K562 (cell line): Measurements from ENCODE around the gene SLAIN2. TPM values are rescaled to one million over a fixed set of nuclear protein-coding genes. Genes with fewer than 3 reads are reported as not detected.
A peak's percentile ranks its signal among the peaks of the same experiment; 100 is the strongest.

Experiments used
- ATF3 ChIP-seq, 2 experiments: fragments of 450-650 bp in 1 of 2; sonication (generic) in 1 of 2; formaldehyde crosslinking in 1 of 2; IDR thresholded peaks in 1 of 2; conservative IDR thresholded peaks in 1 of 2; 2 replicates each; pipeline versions ENCODE4 v1.6.1 to v1.8.1; 2016 to 2023; ENCODE audit warnings: mild to moderate bottlenecking in 2 of 2, moderate library complexity in 2 of 2, inconsistent platforms in 1 of 2, missing genetic modification reagents in 1 of 2
- ATF4 ChIP-seq: fragments of 450-650 bp; formaldehyde crosslinking; IDR thresholded peaks from 2 replicates; pipeline ENCODE4 v1.4.0; 2022; ENCODE audit warnings: mild to moderate bottlenecking, moderate library complexity
- CSDE1 ChIP-seq, 2 experiments: fragments of 450-650 bp; IDR thresholded peaks; 2 replicates each; pipeline ENCODE4 v1.6.1; 2016; ENCODE audit warnings: mild to moderate bottlenecking in 1 of 2
- FOS ChIP-seq: IDR thresholded peaks from 3 replicates; pipeline ENCODE4 v1.6.1; 2011; ENCODE audit not compliant: insufficient read length; ENCODE audit errors: extremely low read depth
- HDAC8 ChIP-seq: fragments of 450-650 bp; IDR thresholded peaks from 2 replicates; pipeline ENCODE4 v1.6.1; 2016; ENCODE audit warnings: mild to moderate bottlenecking, missing genetic modification characterization, moderate library complexity, missing compliant biosample characterization
- LARP7 ChIP-seq: fragments of 450-650 bp; IDR thresholded peaks from 2 replicates; pipeline ENCODE4 v1.6.1; 2016
- MGA ChIP-seq: fragments of 450-650 bp; IDR thresholded peaks from 2 replicates; pipeline ENCODE4 v1.6.1; 2016; ENCODE audit warnings: mild to moderate bottlenecking, moderate library complexity
- MTA3 ChIP-seq: fragments of 450-650 bp; formaldehyde crosslinking; IDR thresholded peaks from 2 replicates; pipeline ENCODE4 v1.6.1; 2017; ENCODE audit warnings: mild to moderate bottlenecking, borderline replicate concordance
- NFIC ChIP-seq: fragments of 450-650 bp; IDR thresholded peaks from 2 replicates; pipeline ENCODE4 v1.6.1; 2017; ENCODE audit warnings: mild to moderate bottlenecking, inconsistent platforms
- RBM22 ChIP-seq: fragments of 200-400 bp; formaldehyde crosslinking; IDR thresholded peaks from 2 replicates; pipeline ENCODE4 v1.6.1; 2018; ENCODE audit warnings: low read length, low read depth; ENCODE audit not compliant: poor library complexity, severe bottlenecking
- SMAD4 ChIP-seq: fragments of 250-450 bp; sonication (Bioruptor Pico); conservative IDR thresholded peaks from 2 replicates; pipeline ENCODE4 v1.8.0; 2021; ENCODE audit warnings: inconsistent platforms, mild to moderate bottlenecking, moderate library complexity
- ZBTB7A ChIP-seq: IDR thresholded peaks from 2 replicates; pipeline ENCODE4 v1.6.1; 2011; ENCODE audit warnings: low read depth, mild to moderate bottlenecking, low read length, moderate library complexity, borderline replicate concordance; ENCODE audit not compliant: control insufficient read depth
- ZNF589 ChIP-seq: fragments of 200-800 bp; sonication (Bioruptor generic); IDR thresholded peaks from 2 replicates; pipeline ENCODE4 v1.6.1; 2016; ENCODE audit warnings: low read depth, missing genetic modification characterization, missing compliant biosample characterization
- ZNF76 ChIP-seq: fragments of 250-450 bp; sonication (Bioruptor Pico); IDR thresholded peaks from 2 replicates; pipeline ENCODE4 v1.4.0; 2020; ENCODE audit warnings: mild to moderate bottlenecking, moderate library complexity, borderline replicate concordance
- polyA plus RNA-seq, 8 experiments: library from polyadenylated mRNA; depleted of rRNA in 4 of 8; stranded (reverse) in 5 of 8; unstranded in 3 of 8; fragments of >200 nt; fragmentation: Nextera tagmentation in 2 of 8; fragmentation: Illumina TruSeq in 1 of 8; extraction: Ambion mirVana in 2 of 8; extraction: Trizol in 1 of 8; gene quantifications; 2 replicates each; pipeline versions ENCODE4 v1.2.1 to v1.2.3, GENCODE V29; 2011 to 2014; ENCODE audit warnings: inconsistent platforms in 1 of 8, missing spikeins in 1 of 8
- total RNA-seq, 7 experiments: library from RNA; depleted of rRNA in 6 of 7; stranded (reverse); fragments of >200 nt in 6 of 7; fragmentation: Illumina TruSeq in 2 of 7; extraction: Trizol in 2 of 7; gene quantifications; 2 replicates each; pipeline versions ENCODE4 v1.2.1 to v1.2.3, GENCODE V29; 2011 to 2021; ENCODE audit warnings: low replicate concordance in 1 of 7

SLAIN2 gene
- total and polyA plus RNA-seq, 9 of the 15 experiments (the other 6 are each of a cell fraction or from before 2014, with no cell fraction given) = 3.5 to 116 (median 35.0) TPM

- TF ChIP-seq ZBTB7A (no peak), LARP7 (no peak), ATF3 (IDR thresholded peaks at IDR 0.05) (peak; percentile 43; the same call in 1 of the 2 replicates), ATF3 (CRISPR knock-in tag; conservative IDR thresholded peaks at IDR 0.05) (no peak), CSDE1 (IDR thresholded peaks at IDR 0.05) (no peak), ATF4 (CRISPR knock-in tag) (peak; percentile 55; the same call in 1 of the 2 replicates), RBM22 (no peak), MTA3 (no peak), HDAC8 (tag) (no peak), NFIC (no peak), MGA (no peak), FOS (no peak), ZNF589 (CRISPR knock-in tag) (no peak), SMAD4 (CRISPR knock-in tag) (peak; percentile 36; the same call in 1 of the 2 replicates), ZNF76 (no peak)
Measured at GRCh38 chr4:48311896-48312295, 29.4 kb upstream of the SLAIN2 start (continued).
